HepG2 (cell line): ENCODE data around the gene AFDN. TPM values are rescaled to one million over a fixed set of nuclear protein-coding genes. Genes with fewer than 3 reads are reported as not detected.

Experiments used
- ATAC-seq: fragments of 200-7000 bp; cut with Tn5 transposase; 3 replicates; pipeline ENCODE4 v1.9.1; 2020; ENCODE audit warnings: mild to moderate bottlenecking, moderate library complexity
- BruUV-seq: library from RNA; stranded (reverse); fragments of 400-500 nt; replicated peaks from 2 replicates; lab custom pipeline; 2021; lab: Mats Ljungman, UMichigan
- CTCF ChIA-PET: fragments of 300-600 bp; formaldehyde crosslinking; extraction: SDS; loops from one replicate; lab custom pipeline; 2021; ENCODE audit warnings: low total read pairs, inconsistent platforms, low intra/inter-chr PET ratio; lab: Yijun Ruan, JAX
- POLR2A ChIA-PET: fragments of 350-600 bp; sonication (Branson Sonifier 250); formaldehyde crosslinking; loops from one replicate; lab custom pipeline; 2020; ENCODE audit warnings: antibody characterized with exemption, inconsistent platforms; lab: Yijun Ruan, JAX
- DNase-seq: peaks from one replicate; pipeline ENCODE4 v3.0.0-alpha.2; 2015; ENCODE audit warnings: low spot score
- FAIRE-seq: peaks from 3 replicates; lab custom pipeline; 2011; peaks lifted over from hg19 to GRCh38; lab: Jason Lieb, UNC
- H2AFZ ChIP-seq: one replicate; pipeline ENCODE4 v1.6.1; 2011; ENCODE audit warnings: low read length, inconsistent platforms
- H3K27ac ChIP-seq: fragments of 300-600 bp; 3 replicates; pipeline ENCODE4 v1.8.0; 2011; ENCODE audit warnings: mixed run types, mild to moderate bottlenecking, mixed read lengths, low read length, inconsistent platforms; ENCODE audit not compliant: insufficient read depth; ENCODE audit errors: extremely low read length
- H3K27me3 ChIP-seq, 2 experiments: fragments of 200-600 bp in 1 of 2; 2 replicates in 1 of 2; 3 replicates in 1 of 2; pipeline versions ENCODE4 v1.6.0 to v1.8.0; 2011; ENCODE audit warnings: low read length in 2 of 2, mild to moderate bottlenecking in 2 of 2, moderate library complexity in 2 of 2, inconsistent platforms in 1 of 2; ENCODE audit not compliant: insufficient read depth in 2 of 2, control insufficient read depth in 1 of 2
- H3K36me3 ChIP-seq, 2 experiments: fragments of 200-600 bp in 1 of 2; replicated peaks in 1 of 2; 2 replicates in 1 of 2; 3 replicates in 1 of 2; pipeline versions ENCODE4 v1.5.1 to v1.8.0; 2011; ENCODE audit warnings: low read length in 2 of 2, inconsistent platforms in 1 of 2; ENCODE audit not compliant: insufficient read depth in 2 of 2, control insufficient read depth in 1 of 2
- H3K4me1 ChIP-seq: 2 replicates; pipeline ENCODE4 v1.5.1; 2012; ENCODE audit warnings: low read length, inconsistent platforms; ENCODE audit not compliant: insufficient read depth
- H3K4me2 ChIP-seq: 2 replicates; pipeline ENCODE4 v1.6.0; 2011; ENCODE audit warnings: low read depth, low read length, inconsistent platforms
- H3K4me3 ChIP-seq, 3 experiments: fragments of 200-600 bp in 1 of 3; sonication (generic), shearing (Covaris generic) in 1 of 3; replicated peaks in 1 of 3; 2 replicates each; pipeline ENCODE4 v1.5.1; 2011 to 2016; ENCODE audit warnings: low read length in 3 of 3, inconsistent platforms in 2 of 3, low read depth in 2 of 3, mild to moderate bottlenecking in 2 of 3, control low read depth in 1 of 3, mixed read lengths in 1 of 3; ENCODE audit not compliant: insufficient read depth in 1 of 3
- H3K79me2 ChIP-seq: one replicate; pipeline ENCODE4 v1.6.1; 2011; ENCODE audit warnings: low read length, inconsistent platforms; ENCODE audit not compliant: insufficient read depth
- H3K9ac ChIP-seq: 2 replicates; pipeline ENCODE4 v1.6.0; 2011; ENCODE audit warnings: mild to moderate bottlenecking, low read depth, low read length, inconsistent platforms; ENCODE audit not compliant: insufficient read depth
- H3K9me3 ChIP-seq: 2 replicates; pipeline ENCODE4 v1.5.1; 2012; ENCODE audit warnings: mild to moderate bottlenecking, low read length
- H4K20me1 ChIP-seq: 2 replicates; pipeline ENCODE4 v1.6.0; 2011; ENCODE audit warnings: inconsistent platforms, mild to moderate bottlenecking, low read length, moderate library complexity; ENCODE audit not compliant: insufficient read depth
- AHR ChIP-seq: IDR thresholded peaks from 2 replicates; pipeline ENCODE4 v1.6.1; 2018; ENCODE audit warnings: missing genetic modification reagents, missing compliant biosample characterization
- IKZF5 ChIP-seq: IDR thresholded peaks from 2 replicates; pipeline ENCODE4 v1.6.1; 2018; ENCODE audit warnings: missing genetic modification reagents, mild to moderate bottlenecking, missing compliant biosample characterization
- KDM3A ChIP-seq: IDR thresholded peaks from 2 replicates; pipeline ENCODE4 v1.6.1; 2018; ENCODE audit warnings: low read depth, missing compliant biosample characterization
- MIER3 ChIP-seq: IDR thresholded peaks from 2 replicates; pipeline ENCODE4 v1.6.1; 2016; ENCODE audit warnings: missing compliant biosample characterization, borderline replicate concordance
- NFKBIZ ChIP-seq: IDR thresholded peaks from 2 replicates; pipeline ENCODE4 v1.6.1; 2018; ENCODE audit warnings: missing genetic modification reagents, missing compliant biosample characterization
- NONO ChIP-seq, 2 experiments: fragments of 450-650 bp in 1 of 2; sonication (generic) in 1 of 2; formaldehyde crosslinking in 1 of 2; IDR thresholded peaks in 1 of 2; conservative IDR thresholded peaks in 1 of 2; 2 replicates each; pipeline versions ENCODE4 v1.6.1 to v1.8.0; 2017 to 2022; ENCODE audit warnings: mild to moderate bottlenecking in 1 of 2, missing genetic modification reagents in 1 of 2, moderate library complexity in 1 of 2
- NPAS2 ChIP-seq: sonication (generic); formaldehyde crosslinking; IDR thresholded peaks from 2 replicates; pipeline ENCODE4 v1.8.0; 2022; ENCODE audit warnings: mild to moderate bottlenecking, missing genetic modification reagents, borderline replicate concordance
- SAP130 ChIP-seq: IDR thresholded peaks from 2 replicates; pipeline ENCODE4 v1.6.1; 2016; ENCODE audit warnings: low read depth
- SP140L ChIP-seq: sonication (generic); formaldehyde crosslinking; IDR thresholded peaks from 2 replicates; pipeline ENCODE4 v1.4.0; 2020; ENCODE audit warnings: missing genetic modification reagents, borderline replicate concordance
- SP5 ChIP-seq: IDR thresholded peaks from 2 replicates; pipeline ENCODE4 v1.6.1; 2016; ENCODE audit warnings: low read depth, borderline replicate concordance
- SUZ12 ChIP-seq: fragments of 150-350 bp; IDR thresholded peaks from 2 replicates; pipeline ENCODE4 v1.6.1; 2014; ENCODE audit warnings: low read depth, low read length
- TGIF2 ChIP-seq: IDR thresholded peaks from 2 replicates; pipeline ENCODE4 v1.6.1; 2016; ENCODE audit warnings: control low read depth, missing compliant biosample characterization
- ZNF260 ChIP-seq: sonication (generic); formaldehyde crosslinking; IDR thresholded peaks from 2 replicates; pipeline ENCODE4 v1.4.0; 2020; ENCODE audit warnings: missing genetic modification reagents, low read depth, mild to moderate bottlenecking, borderline replicate concordance
- ZNF280D ChIP-seq: sonication (generic); formaldehyde crosslinking; IDR thresholded peaks from 2 replicates; pipeline ENCODE4 v1.5.1; 2020; ENCODE audit warnings: mild to moderate bottlenecking, missing genetic modification reagents
- ZNF589 ChIP-seq: sonication (generic); formaldehyde crosslinking; conservative IDR thresholded peaks from 2 replicates; pipeline ENCODE4 v1.8.0; 2022; ENCODE audit warnings: mild to moderate bottlenecking, moderate library complexity, missing genetic modification reagents
- ZNF773 ChIP-seq: sonication (generic); formaldehyde crosslinking; IDR thresholded peaks from 2 replicates; pipeline ENCODE4 v1.4.0; 2020; ENCODE audit warnings: missing genetic modification reagents, borderline replicate concordance
- WGBS: methylation state at CpG from one replicate; pipeline ENCODE4 v1.1.6; 2017; ENCODE audit warnings: low lambda C conversion rate; 5-methylcytosine and 5-hydroxymethylcytosine counted together
- in situ Hi-C: cut with HindIII; loops from 2 replicates; pipeline ENCODE4 v1.10.0; 2017; ENCODE audit warnings: low pct_unique_long_range_greater_than_20kb; ENCODE audit not compliant: extremely low pct_ligation_motif_present
- intact Hi-C: fragments of 100-400 bp; cut with micrococcal nuclease; formaldehyde crosslinking; loops from one replicate; pipeline ENCODE4 v1.10.0; 2022; ENCODE audit not compliant: unreplicated experiment
- polyA plus RNA-seq, 8 experiments: library from polyadenylated mRNA; depleted of rRNA in 3 of 8; stranded (reverse) in 7 of 8; unstranded in 1 of 8; fragments of >200 nt; fragmentation: Illumina TruSeq in 4 of 8; extraction: Trizol in 4 of 8; gene quantifications; 2 replicates each; pipeline versions ENCODE4 v1.2.1 to v1.2.3, GENCODE V29; 2011 to 2016; ENCODE audit warnings: low read depth in 4 of 8, missing spikeins in 1 of 8, mixed read lengths in 1 of 8; ENCODE audit not compliant: insufficient read depth in 1 of 8
- total RNA-seq, 5 experiments: library from RNA; depleted of rRNA; stranded (reverse); fragments of >200 nt; fragmentation: Illumina TruSeq; extraction: Trizol; gene quantifications; 2 replicates each; pipeline ENCODE4 v1.2.3, GENCODE V29; 2016; ENCODE audit warnings: low read depth in 1 of 5

Gene AFDN
- total and polyA plus RNA-seq, 2 of the 13 experiments (the other 11 are each of a cell fraction or from before 2014, with no cell fraction given) = 136 to 151 TPM

- H3K4me2 ChIP-seq = no peak overlapping the region
- no peak for DNase-seq
- intact Hi-C loops (no loop called here), in situ Hi-C loops (no loop called here)
- CTCF ChIA-PET = no interaction called here
- peaks cover 50% of the 10 kb centered on the region for H3K4me1 ChIP-seq
- no peak for ATAC-seq
- H4K20me1 ChIP-seq = no peaks in the 10 kb centered on the region
- no peak overlapping the region for H3K9ac ChIP-seq
- FAIRE-seq = no peak
- TF ChIP-seq IKZF5 (CRISPR knock-in tag) = no peak
- no peak for TF ChIP-seq NFKBIZ (CRISPR knock-in tag)
- TF ChIP-seq MIER3 (CRISPR knock-in tag) = no peak
- TF ChIP-seq NPAS2 (CRISPR knock-in tag) = no peak
- no peak for TF ChIP-seq ZNF280D (CRISPR knock-in tag)
- TF ChIP-seq ZNF260 (CRISPR knock-in tag) = no peak
- no peak for TF ChIP-seq SUZ12
- no peak for TF ChIP-seq NONO (IDR thresholded peaks at IDR 0.05)
- TF ChIP-seq NONO (CRISPR knock-in tag; conservative IDR thresholded peaks at IDR 0.05) = no peak
- TF ChIP-seq SP140L (CRISPR knock-in tag) = no peak
- TF ChIP-seq KDM3A (CRISPR knock-in tag) = no peak
- TF ChIP-seq AHR (CRISPR knock-in tag) = no peak
- no peak for TF ChIP-seq SP5 (CRISPR knock-in tag)
- no peak for TF ChIP-seq ZNF773 (CRISPR knock-in tag)
- no peak for TF ChIP-seq SAP130
- TF ChIP-seq ZNF589 (CRISPR knock-in tag) = no peak
- no peak for TF ChIP-seq TGIF2
- no peak overlapping the region for H3K4me3 ChIP-seq
- H3K79me2 ChIP-seq = no peaks in the 10 kb centered on the region
- H3K27me3 ChIP-seq = no peaks in the 10 kb centered on the region
- 45% methylated on average over 1 of the region's 1 CpG for WGBS
- no peak overlapping the region for H2AFZ ChIP-seq
- POLR2A ChIA-PET = no interaction called here
- H3K9me3 ChIP-seq = no peaks in the 10 kb centered on the region
- H3K36me3 ChIP-seq = no peaks in the 10 kb centered on the region
- H3K27ac ChIP-seq = no peak overlapping the region
- no TSS peak for BruUV-seq
Observed at GRCh38 chr6:167801263-167801662, 25.4 kb upstream of the AFDN start.
